ENCODE data around the gene WDFY2.

GRCh38 chr13:51768378-51768921, 184.2 kb downstream of the WDFY2 start:
- TF ChIP-seq, protein P1, sequence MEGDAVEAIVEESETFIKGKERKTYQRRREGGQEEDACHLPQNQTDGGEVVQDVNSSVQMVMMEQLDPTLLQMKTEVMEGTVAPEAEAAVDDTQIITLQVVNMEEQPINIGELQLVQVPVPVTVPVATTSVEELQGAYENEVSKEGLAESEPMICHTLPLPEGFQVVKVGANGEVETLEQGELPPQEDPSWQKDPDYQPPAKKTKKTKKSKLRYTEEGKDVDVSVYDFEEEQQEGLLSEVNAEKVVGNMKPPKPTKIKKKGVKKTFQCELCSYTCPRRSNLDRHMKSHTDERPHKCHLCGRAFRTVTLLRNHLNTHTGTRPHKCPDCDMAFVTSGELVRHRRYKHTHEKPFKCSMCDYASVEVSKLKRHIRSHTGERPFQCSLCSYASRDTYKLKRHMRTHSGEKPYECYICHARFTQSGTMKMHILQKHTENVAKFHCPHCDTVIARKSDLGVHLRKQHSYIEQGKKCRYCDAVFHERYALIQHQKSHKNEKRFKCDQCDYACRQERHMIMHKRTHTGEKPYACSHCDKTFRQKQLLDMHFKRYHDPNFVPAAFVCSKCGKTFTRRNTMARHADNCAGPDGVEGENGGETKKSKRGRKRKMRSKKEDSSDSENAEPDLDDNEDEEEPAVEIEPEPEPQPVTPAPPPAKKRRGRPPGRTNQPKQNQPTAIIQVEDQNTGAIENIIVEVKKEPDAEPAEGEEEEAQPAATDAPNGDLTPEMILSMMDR (IDR thresholded peaks at IDR 0.05 in 2 of 3, conservative IDR thresholded peaks at IDR 0.05 in 1 of 3; ENCODE audit: control insufficient read depth in 2 of 3, extremely low read depth in 1 of 3, insufficient read depth in 1 of 3, low read depth in 3 of 3, low read length in 3 of 3): no peak
- TF ChIP-seq EP300 (IDR thresholded peaks at IDR 0.05; ENCODE audit: borderline replicate concordance in 1 of 2, control insufficient read depth in 1 of 2, low read depth in 2 of 2, low read length in 2 of 2) (no peak), SMAD1 (IDR thresholded peaks at IDR 0.05; ENCODE audit: low read depth, partially characterized antibody) (no peak), NR2C2 (IDR thresholded peaks at IDR 0.05; ENCODE audit: borderline replicate concordance, control insufficient read depth, insufficient read length, low read depth) (no peak), SREBF2 (IDR thresholded peaks at IDR 0.05; ENCODE audit: low read length) (no peak), FOS (IDR thresholded peaks at IDR 0.05; ENCODE audit: borderline replicate concordance, extremely low read depth, insufficient read length) (no peak)
- TF ChIP-seq, protein P2, sequence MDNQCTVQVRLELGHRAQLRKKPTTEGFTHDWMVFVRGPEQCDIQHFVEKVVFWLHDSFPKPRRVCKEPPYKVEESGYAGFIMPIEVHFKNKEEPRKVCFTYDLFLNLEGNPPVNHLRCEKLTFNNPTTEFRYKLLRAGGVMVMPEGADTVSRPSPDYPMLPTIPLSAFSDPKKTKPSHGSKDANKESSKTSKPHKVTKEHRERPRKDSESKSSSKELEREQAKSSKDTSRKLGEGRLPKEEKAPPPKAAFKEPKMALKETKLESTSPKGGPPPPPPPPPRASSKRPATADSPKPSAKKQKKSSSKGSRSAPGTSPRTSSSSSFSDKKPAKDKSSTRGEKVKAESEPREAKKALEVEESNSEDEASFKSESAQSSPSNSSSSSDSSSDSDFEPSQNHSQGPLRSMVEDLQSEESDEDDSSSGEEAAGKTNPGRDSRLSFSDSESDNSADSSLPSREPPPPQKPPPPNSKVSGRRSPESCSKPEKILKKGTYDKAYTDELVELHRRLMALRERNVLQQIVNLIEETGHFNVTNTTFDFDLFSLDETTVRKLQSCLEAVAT (IDR thresholded peaks at IDR 0.05): no peak
- TF ChIP-seq, protein P3, sequence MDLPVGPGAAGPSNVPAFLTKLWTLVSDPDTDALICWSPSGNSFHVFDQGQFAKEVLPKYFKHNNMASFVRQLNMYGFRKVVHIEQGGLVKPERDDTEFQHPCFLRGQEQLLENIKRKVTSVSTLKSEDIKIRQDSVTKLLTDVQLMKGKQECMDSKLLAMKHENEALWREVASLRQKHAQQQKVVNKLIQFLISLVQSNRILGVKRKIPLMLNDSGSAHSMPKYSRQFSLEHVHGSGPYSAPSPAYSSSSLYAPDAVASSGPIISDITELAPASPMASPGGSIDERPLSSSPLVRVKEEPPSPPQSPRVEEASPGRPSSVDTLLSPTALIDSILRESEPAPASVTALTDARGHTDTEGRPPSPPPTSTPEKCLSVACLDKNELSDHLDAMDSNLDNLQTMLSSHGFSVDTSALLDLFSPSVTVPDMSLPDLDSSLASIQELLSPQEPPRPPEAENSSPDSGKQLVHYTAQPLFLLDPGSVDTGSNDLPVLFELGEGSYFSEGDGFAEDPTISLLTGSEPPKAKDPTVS (IDR thresholded peaks at IDR 0.05; ENCODE audit: low read depth, low read length): no peak
- TF ChIP-seq, protein P4, sequence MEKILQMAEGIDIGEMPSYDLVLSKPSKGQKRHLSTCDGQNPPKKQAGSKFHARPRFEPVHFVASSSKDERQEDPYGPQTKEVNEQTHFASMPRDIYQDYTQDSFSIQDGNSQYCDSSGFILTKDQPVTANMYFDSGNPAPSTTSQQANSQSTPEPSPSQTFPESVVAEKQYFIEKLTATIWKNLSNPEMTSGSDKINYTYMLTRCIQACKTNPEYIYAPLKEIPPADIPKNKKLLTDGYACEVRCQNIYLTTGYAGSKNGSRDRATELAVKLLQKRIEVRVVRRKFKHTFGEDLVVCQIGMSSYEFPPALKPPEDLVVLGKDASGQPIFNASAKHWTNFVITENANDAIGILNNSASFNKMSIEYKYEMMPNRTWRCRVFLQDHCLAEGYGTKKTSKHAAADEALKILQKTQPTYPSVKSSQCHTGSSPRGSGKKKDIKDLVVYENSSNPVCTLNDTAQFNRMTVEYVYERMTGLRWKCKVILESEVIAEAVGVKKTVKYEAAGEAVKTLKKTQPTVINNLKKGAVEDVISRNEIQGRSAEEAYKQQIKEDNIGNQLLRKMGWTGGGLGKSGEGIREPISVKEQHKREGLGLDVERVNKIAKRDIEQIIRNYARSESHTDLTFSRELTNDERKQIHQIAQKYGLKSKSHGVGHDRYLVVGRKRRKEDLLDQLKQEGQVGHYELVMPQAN (conservative IDR thresholded peaks at IDR 0.05): no peak

Data from GM12878 (cell line).